Measurements from ENCODE around the gene RANBP1. TPM values are rescaled to one million over a fixed set of nuclear protein-coding genes. Genes with fewer than 3 reads are reported as not detected.
A peak's percentile ranks its signal among the peaks of the same experiment; 100 is the strongest.

Gene RANBP1
- total RNA-seq, 4 donors from 2014 or later, result 45.6 to 128 (median 106) TPM

- Histone ChIP-seq H3K27ac (peak overlapping the region; percentile 92 to 98 (median 94)), H3K27me3 (no peaks in the 10 kb centered on the region), H3K36me3 (no peaks in the 10 kb centered on the region), H3K4me3 (peak overlapping the region; percentile 62 to 94 (median 80)), H3K9me3 (no peaks in the 10 kb centered on the region), H3K4me1 (peaks cover 22 to 52% (median 30%) of the 10 kb centered on the region in 4 donors)
- TF ChIP-seq CTCF (IDR thresholded peaks at IDR 0.05) (no peak), POLR2AphosphoS5 (IDR thresholded peaks at IDR 0.05) (no peak), EP300 (IDR thresholded peaks at IDR 0.05; ENCODE audit: low read depth) (no peak), POLR2A (IDR thresholded peaks at IDR 0.05) (no peak)
- intact Hi-C loops (cut with DNase I; ENCODE audit: low total_unique reads) (no loop called here), in situ Hi-C loops (cut with MboI; ENCODE audit: low pct_ligation_motif_present in 1 of 4, low pct_unique_long_range_greater_than_20kb in 1 of 4, low sequenced_read_pairs in 3 of 4) (no loop called here)
- 0 to 1% methylated on average over 1 to 9 of the region's 34 CpGs for WGBS, 2 donors (ENCODE audit: low coverage in 1 of 2)
- peak; percentile 71 for DNase-seq
These were observed 35.5 kb upstream of the RANBP1 start for GRCh38 chr22:20080445-20080775.

- H3K27me3 ChIP-seq, result no peaks in the 10 kb centered on the region
- peak; percentile 25 for DNase-seq
- no peaks in the 10 kb centered on the region for H3K9me3 ChIP-seq
- H3K4me3 ChIP-seq, result peak overlapping the region; percentile 62 to 94 (median 80)
- 0 to 12% methylated on average over 5 to 27 of the region's 27 CpGs for WGBS, 2 donors (ENCODE audit: low coverage in 1 of 2)
- H3K36me3 ChIP-seq, result peaks cover 0 to 5% (median 2%) of the 10 kb centered on the region in 4 donors
- peak overlapping the region; percentile 92 to 98 (median 94) for H3K27ac ChIP-seq
- intact Hi-C loops (cut with DNase I; ENCODE audit: low total_unique reads) (no loop called here), in situ Hi-C loops (cut with MboI; ENCODE audit: low pct_ligation_motif_present in 1 of 4, low pct_unique_long_range_greater_than_20kb in 1 of 4, low sequenced_read_pairs in 3 of 4) (no loop called here)
- peaks cover 22 to 52% (median 30%) of the 10 kb centered on the region in 4 donors for H3K4me1 ChIP-seq
- TF ChIP-seq EP300 (IDR thresholded peaks at IDR 0.05; ENCODE audit: low read depth) (no peak), POLR2A (IDR thresholded peaks at IDR 0.05) (no peak), POLR2AphosphoS5 (IDR thresholded peaks at IDR 0.05) (no peak), CTCF (IDR thresholded peaks at IDR 0.05) (no peak)
These were observed 34.9 kb upstream of the RANBP1 start for GRCh38 chr22:20080776-20081654.

GRCh38 chr22:20083157-20083890 lies 32.6 kb upstream of the RANBP1 start:
- no peaks in the 10 kb centered on the region for H3K9me3 ChIP-seq
- intact Hi-C loops (cut with DNase I; ENCODE audit: low total_unique reads), result no loop called here
- H3K27me3 ChIP-seq, result no peaks in the 10 kb centered on the region
- no peak for DNase-seq
- TF ChIP-seq EP300 (IDR thresholded peaks at IDR 0.05; ENCODE audit: low read depth) (no peak), POLR2A (IDR thresholded peaks at IDR 0.05) (no peak), CTCF (IDR thresholded peaks at IDR 0.05) (no peak)
- peaks cover 0 to 26% (median 4%) of the 10 kb centered on the region in 4 donors for H3K36me3 ChIP-seq
- no peak overlapping the region for H3K4me3 ChIP-seq
- in situ Hi-C loops (cut with MboI; ENCODE audit: low pct_ligation_motif_present in 1 of 4, low pct_unique_long_range_greater_than_20kb in 1 of 4, low sequenced_read_pairs in 3 of 4), result no loop called here
- H3K4me1 ChIP-seq, result peaks cover 22 to 52% (median 30%) of the 10 kb centered on the region in 4 donors
- WGBS, 2 donors (ENCODE audit: low coverage in 1 of 2), result 87 to 100% methylated on average over 1 to 10 of the region's 10 CpGs
- no peak overlapping the region for H3K27ac ChIP-seq

- Histone ChIP-seq H3K27ac (no peak overlapping the region), H3K9me3 (no peaks in the 10 kb centered on the region), H3K4me1 (peaks cover 22 to 49% (median 30%) of the 10 kb centered on the region in 4 donors), H3K36me3 (peaks cover 0 to 31% (median 4%) of the 10 kb centered on the region in 4 donors), H3K4me3 (no peak overlapping the region), H3K27me3 (no peaks in the 10 kb centered on the region)
- WGBS, 2 donors (ENCODE audit: low coverage in 1 of 2), result 73 to 90% methylated on average over 2 to 10 of the region's 10 CpGs
- DNase-seq, result no peak
- intact Hi-C loops (cut with DNase I; ENCODE audit: low total_unique reads) (no loop called here), in situ Hi-C loops (cut with MboI; ENCODE audit: low pct_ligation_motif_present in 1 of 4, low pct_unique_long_range_greater_than_20kb in 1 of 4, low sequenced_read_pairs in 3 of 4) (no loop called here)
- TF ChIP-seq POLR2A (IDR thresholded peaks at IDR 0.05) (no peak), CTCF (IDR thresholded peaks at IDR 0.05) (no peak), POLR2AphosphoS5 (IDR thresholded peaks at IDR 0.05) (no peak), EP300 (IDR thresholded peaks at IDR 0.05; ENCODE audit: low read depth) (no peak)
These were observed 31.9 kb upstream of the RANBP1 start for GRCh38 chr22:20083891-20084546.

All from transverse colon (tissue), 4 donors.